Trophoblast cell (in vitro differentiated cells and primary cell): ENCODE data around the gene CES2.
"Not testable (repeated sequence)": the region's sequence is repeated elsewhere in the genome, so short reads cannot be mapped to it uniquely, and the experiment has no call there.

Experiments
- DNase-seq, 2 donors: peaks; one replicate each; pipeline ENCODE4 v3.0.0-alpha.2; 2016
- H2AFZ ChIP-seq: 2 replicates; pipeline ENCODE4 v1.6.1; 2013; ENCODE audit warnings: low read length, moderate library complexity, mild to moderate bottlenecking; ENCODE audit not compliant: insufficient read depth, poor library complexity
- H2AK5ac ChIP-seq: 2 replicates; pipeline ENCODE4 v1.6.1; 2013; ENCODE audit warnings: mild to moderate bottlenecking, low read length
- H2BK120ac ChIP-seq: 2 replicates; pipeline ENCODE4 v1.6.1; 2013; ENCODE audit warnings: low read length, mild to moderate bottlenecking, moderate library complexity; ENCODE audit not compliant: insufficient read depth, poor library complexity
- H2BK12ac ChIP-seq: 2 replicates; pipeline ENCODE4 v1.6.1; 2013; ENCODE audit warnings: mild to moderate bottlenecking, low read length, moderate library complexity
- H2BK5ac ChIP-seq: 2 replicates; pipeline ENCODE4 v1.6.1; 2013; ENCODE audit warnings: low read length, low read depth, moderate library complexity, mild to moderate bottlenecking; ENCODE audit not compliant: poor library complexity
- H3K14ac ChIP-seq: 2 replicates; pipeline ENCODE4 v1.6.1; 2013; ENCODE audit warnings: mild to moderate bottlenecking, low read length
- H3K18ac ChIP-seq: 2 replicates; pipeline ENCODE4 v1.6.1; 2013; ENCODE audit warnings: mild to moderate bottlenecking, low read length
- H3K23ac ChIP-seq: 2 replicates; pipeline ENCODE4 v1.6.1; 2013; ENCODE audit warnings: low read length
- H3K27ac ChIP-seq: 2 replicates; pipeline ENCODE4 v1.5.1; 2013; ENCODE audit warnings: low read depth, mild to moderate bottlenecking, inconsistent platforms, low read length, moderate library complexity
- H3K27me3 ChIP-seq: 2 replicates; pipeline ENCODE4 v1.6.1; 2013; ENCODE audit warnings: inconsistent platforms, mild to moderate bottlenecking, low read length, moderate library complexity; ENCODE audit not compliant: insufficient read depth
- H3K36me3 ChIP-seq, 2 experiments: 1 replicate in 1 of 2; 2 replicates in 1 of 2; pipeline ENCODE4 v1.6.1; 2013; ENCODE audit warnings: low read length in 2 of 2, mild to moderate bottlenecking in 2 of 2, moderate library complexity in 1 of 2; ENCODE audit not compliant: insufficient read depth in 2 of 2, control insufficient read depth in 1 of 2
- H3K4ac ChIP-seq: 2 replicates; pipeline ENCODE4 v1.6.1; 2013; ENCODE audit warnings: low read depth, mild to moderate bottlenecking, low read length, moderate library complexity
- H3K4me1 ChIP-seq, 2 experiments: 1 replicate in 1 of 2; 2 replicates in 1 of 2; pipeline ENCODE4 v1.6.1; 2013; ENCODE audit warnings: low read length in 2 of 2, mild to moderate bottlenecking in 2 of 2, moderate library complexity in 1 of 2; ENCODE audit not compliant: insufficient read depth in 2 of 2, control insufficient read depth in 1 of 2
- H3K4me2 ChIP-seq: 2 replicates; pipeline ENCODE4 v1.6.1; 2013; ENCODE audit warnings: inconsistent platforms, mild to moderate bottlenecking, low read length, moderate library complexity
- H3K4me3 ChIP-seq: 2 replicates; pipeline ENCODE4 v1.5.1; 2013; ENCODE audit warnings: mild to moderate bottlenecking, low read depth, low read length, inconsistent platforms
- H3K79me1 ChIP-seq: one replicate; pipeline ENCODE4 v1.6.1; 2013; ENCODE audit warnings: low read length
- H3K79me2 ChIP-seq: 2 replicates; pipeline ENCODE4 v1.6.1; 2013; ENCODE audit warnings: low read length, mild to moderate bottlenecking; ENCODE audit not compliant: control insufficient read depth, insufficient read depth, poor library complexity
- H3K9ac ChIP-seq: 2 replicates; pipeline ENCODE4 v1.6.1; 2013; ENCODE audit warnings: mild to moderate bottlenecking, low read length
- H3K9me3 ChIP-seq: 2 replicates; pipeline ENCODE4 v1.6.1; 2013; ENCODE audit warnings: low read depth, mild to moderate bottlenecking, control low read depth, inconsistent platforms, low read length; ENCODE audit not compliant: insufficient read depth
- H4K12ac ChIP-seq: 2 replicates; pipeline ENCODE4 v1.6.1; 2013; ENCODE audit warnings: low read depth, mild to moderate bottlenecking, low read length, moderate library complexity
- H4K8ac ChIP-seq: 2 replicates; pipeline ENCODE4 v1.6.1; 2013; ENCODE audit warnings: low read depth, mild to moderate bottlenecking, low read length, moderate library complexity
- H4K91ac ChIP-seq: one replicate; pipeline ENCODE4 v1.6.1; 2013; ENCODE audit warnings: low read depth, mild to moderate bottlenecking, low read length, moderate library complexity
- WGBS: extraction: QIAGEN DNeasy Blood & Tissue Kit; methylation state at CpG from one replicate; pipeline ENCODE4 v1.1.7; 2013; ENCODE audit warnings: missing lambda C conversion rate; ENCODE audit not compliant: insufficient read length, insufficient coverage; ENCODE audit errors: extremely low coverage; 5-methylcytosine and 5-hydroxymethylcytosine counted together

Gene CES2

GRCh38 chr16:66895999-66896398 lies 39.3 kb upstream of the CES2 start:
- no peaks in the 10 kb centered on the region for H3K27me3 ChIP-seq
- no peak overlapping the region for H3K4me2 ChIP-seq
- H2BK120ac ChIP-seq, result no peak overlapping the region
- H3K9ac ChIP-seq, result no peak overlapping the region
- no peak overlapping the region for H3K4ac ChIP-seq
- H3K79me2 ChIP-seq, result no peaks in the 10 kb centered on the region
- no peak overlapping the region for H3K18ac ChIP-seq
- no peak overlapping the region for H3K14ac ChIP-seq
- H3K27ac ChIP-seq, result no peak overlapping the region
- WGBS, result no CpG with 5 or more reads among the region's 3 CpGs
- H4K91ac ChIP-seq, result no peak overlapping the region
- no peak overlapping the region for H2AK5ac ChIP-seq
- no peak overlapping the region for H3K23ac ChIP-seq
- peaks cover 2% of the 10 kb centered on the region for H3K9me3 ChIP-seq
- H3K4me3 ChIP-seq, result peak overlapping the region; percentile 20
- H3K79me1 ChIP-seq, result no peaks in the 10 kb centered on the region
- H2BK12ac ChIP-seq, result no peak overlapping the region
- no peak for DNase-seq
- H4K12ac ChIP-seq, result no peak overlapping the region
- H2BK5ac ChIP-seq, result no peak overlapping the region
- H4K8ac ChIP-seq, result no peak overlapping the region
- H3K36me3 ChIP-seq, result peaks cover 2 to 5% of the 10 kb centered on the region in 2 experiments
- H2AFZ ChIP-seq, result no peak overlapping the region
- H3K4me1 ChIP-seq, result peaks cover 5 to 8% of the 10 kb centered on the region in 2 experiments

DNA sequence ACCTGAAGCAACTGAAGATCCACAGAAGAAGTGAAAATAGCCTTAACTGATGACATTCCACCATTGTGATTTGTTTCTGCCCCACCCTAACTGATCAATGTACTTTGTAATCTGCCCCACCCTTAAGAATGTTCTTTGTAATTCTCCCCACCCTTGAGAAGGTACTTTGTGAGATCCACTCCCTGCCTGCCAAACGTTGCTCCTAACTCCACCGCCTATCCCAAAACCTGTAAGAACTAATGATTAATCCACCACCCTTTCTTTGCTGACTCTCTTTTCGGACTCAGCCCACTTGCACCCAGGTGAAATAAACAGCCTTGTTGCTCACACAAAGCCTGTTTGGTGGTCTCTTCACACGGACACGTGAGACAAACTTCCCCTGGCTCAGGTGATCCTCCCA lies 38.6 kb upstream of the CES2 start:
- H3K4ac ChIP-seq, H2BK5ac ChIP-seq, H3K4me3 ChIP-seq, H3K27ac ChIP-seq, H3K36me3 ChIP-seq, H3K79me2 ChIP-seq, H3K23ac ChIP-seq, H2BK120ac ChIP-seq, H4K91ac ChIP-seq, H3K4me1 ChIP-seq, H3K18ac ChIP-seq, H3K14ac ChIP-seq, H3K9ac ChIP-seq, H3K9me3 ChIP-seq, H4K12ac ChIP-seq, H2AFZ ChIP-seq, H2BK12ac ChIP-seq, H2AK5ac ChIP-seq, H4K8ac ChIP-seq, DNase-seq, H3K4me2 ChIP-seq, H3K79me1 ChIP-seq, H3K27me3 ChIP-seq: not testable (repeated sequence)
- no CpG with 5 or more reads among the region's 5 CpGs for WGBS

DNA sequence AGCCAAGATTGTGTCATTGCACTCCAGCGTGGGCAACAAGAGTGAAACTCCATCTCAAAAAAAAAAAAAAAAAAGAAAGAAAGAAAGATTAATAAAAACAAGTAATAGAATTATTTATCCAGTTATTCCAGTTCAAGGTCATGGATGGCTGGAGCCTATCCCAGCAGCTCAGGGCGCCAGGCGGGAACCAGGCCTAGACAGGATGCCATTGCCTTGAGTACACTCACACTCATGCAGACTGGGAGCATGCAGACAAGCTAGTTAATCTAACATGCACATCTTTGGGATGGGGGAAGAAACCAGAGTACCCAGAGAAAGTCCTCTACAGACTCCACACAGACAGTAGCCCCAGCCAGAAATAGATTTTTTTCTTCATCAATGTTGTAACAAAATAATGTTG lies 37.1 kb upstream of the CES2 start:
- no peak overlapping the region for H3K27ac ChIP-seq
- no peaks in the 10 kb centered on the region for H3K79me2 ChIP-seq
- H3K4ac ChIP-seq, result no peak overlapping the region
- no peak overlapping the region for H2BK5ac ChIP-seq
- DNase-seq, result no peak
- H2AFZ ChIP-seq, result no peak overlapping the region
- H3K14ac ChIP-seq, result no peak overlapping the region
- peaks cover 2% of the 10 kb centered on the region for H3K9me3 ChIP-seq
- H2BK12ac ChIP-seq, result no peak overlapping the region
- H3K4me2 ChIP-seq, result no peak overlapping the region
- no peak overlapping the region for H2BK120ac ChIP-seq
- H4K8ac ChIP-seq, result no peak overlapping the region
- H3K9ac ChIP-seq, result no peak overlapping the region
- no CpG with 5 or more reads among the region's 3 CpGs for WGBS
- H3K4me3 ChIP-seq, result no peak overlapping the region
- H4K91ac ChIP-seq, result no peak overlapping the region
- H4K12ac ChIP-seq, result no peak overlapping the region
- no peaks in the 10 kb centered on the region for H3K27me3 ChIP-seq
- H3K23ac ChIP-seq, result no peak overlapping the region
- H3K79me1 ChIP-seq, result no peaks in the 10 kb centered on the region
- no peak overlapping the region for H2AK5ac ChIP-seq
- peaks cover 5 to 8% of the 10 kb centered on the region in 2 experiments for H3K4me1 ChIP-seq
- no peak overlapping the region for H3K18ac ChIP-seq
- no peaks in the 10 kb centered on the region for H3K36me3 ChIP-seq

GRCh38 chr16:66898933-66899309 lies 36.4 kb upstream of the CES2 start:
- no peak overlapping the region for H3K4me2 ChIP-seq
- peaks cover 5 to 8% of the 10 kb centered on the region in 2 experiments for H3K4me1 ChIP-seq
- no peak overlapping the region for H4K12ac ChIP-seq
- H3K23ac ChIP-seq, result no peak overlapping the region
- no peak for DNase-seq
- H3K4ac ChIP-seq, result no peak overlapping the region
- no peak overlapping the region for H3K27ac ChIP-seq
- H3K79me1 ChIP-seq, result no peaks in the 10 kb centered on the region
- no peak overlapping the region for H2AFZ ChIP-seq
- no peak overlapping the region for H2BK5ac ChIP-seq
- no peaks in the 10 kb centered on the region for H3K27me3 ChIP-seq
- no peak overlapping the region for H2BK120ac ChIP-seq
- no peaks in the 10 kb centered on the region for H3K79me2 ChIP-seq
- no peak overlapping the region for H3K14ac ChIP-seq
- no peaks in the 10 kb centered on the region for H3K36me3 ChIP-seq
- no peak overlapping the region for H4K91ac ChIP-seq
- no peak overlapping the region for H4K8ac ChIP-seq
- H2BK12ac ChIP-seq, result no peak overlapping the region
- no peak overlapping the region for H2AK5ac ChIP-seq
- H3K9me3 ChIP-seq, result peaks cover 2% of the 10 kb centered on the region
- WGBS, result no CpG with 5 or more reads among the region's 2 CpGs
- H3K4me3 ChIP-seq, result no peak overlapping the region
- no peak overlapping the region for H3K18ac ChIP-seq
- H3K9ac ChIP-seq, result no peak overlapping the region
